CD4-positive, alpha-beta memory T cell (primary cell): ENCODE results near the gene FAR2. TPM values are rescaled to one million over a fixed set of nuclear protein-coding genes. Genes with fewer than 3 reads are reported as not detected.

Experiments
- CTCF ChIA-PET: fragments of 350-600 bp; sonication (Branson Sonifier 250); formaldehyde crosslinking; loops from one replicate; lab custom pipeline; 2021; ENCODE audit warnings: inconsistent platforms; ENCODE audit not compliant: partially characterized antibody; lab: Charles Lee
- POLR2A ChIA-PET: fragments of 350-600 bp; sonication (Branson Sonifier 250); formaldehyde crosslinking; loops from one replicate; lab custom pipeline; 2021; ENCODE audit not compliant: partially characterized antibody; lab: Charles Lee
- DNase-seq, 5 donors: peaks; one replicate each; pipeline versions ENCODE4 v3.0.0 to v3.0.0-alpha.2; 2020 to 2022; ENCODE audit warnings: mixed read lengths in 1 of 5
- H3K27ac ChIP-seq: one replicate; pipeline ENCODE4 v1.7.0; 2013; ENCODE audit warnings: low read depth, low read length
- H3K27me3 ChIP-seq: 2 replicates; pipeline ENCODE4 v1.7.0; 2013; ENCODE audit warnings: mild to moderate bottlenecking, low read length, moderate library complexity; ENCODE audit not compliant: insufficient read depth
- H3K36me3 ChIP-seq: 2 replicates; pipeline ENCODE4 v1.7.0; 2013; ENCODE audit warnings: mild to moderate bottlenecking, low read length, moderate library complexity; ENCODE audit not compliant: insufficient read depth
- H3K4me1 ChIP-seq: 2 replicates; pipeline ENCODE4 v1.7.0; 2013; ENCODE audit warnings: mild to moderate bottlenecking, low read length, moderate library complexity; ENCODE audit not compliant: insufficient read depth
- H3K4me3 ChIP-seq, 2 donors: one replicate each; pipeline ENCODE4 v1.7.0; 2013; ENCODE audit warnings: low read length in 2 of 2, mild to moderate bottlenecking in 1 of 2
- H3K9me3 ChIP-seq, 2 donors: one replicate each; pipeline ENCODE4 v1.7.0; 2013; ENCODE audit warnings: low read length in 2 of 2, control low read depth in 1 of 2; ENCODE audit not compliant: control insufficient read depth in 1 of 2
- H3K27ac Mint-ChIP-seq, 7 donors: one replicate each; pipeline ENCODE4 v1.8.0; 2020 to 2021; ENCODE audit warnings: mixed read lengths in 7 of 7, mild to moderate bottlenecking in 6 of 7, inconsistent platforms in 3 of 7, moderate library complexity in 3 of 7
- H3K27me3 Mint-ChIP-seq, 2 donors: one replicate each; pipeline ENCODE4 v1.8.0; 2020 to 2021; ENCODE audit warnings: mixed read lengths in 2 of 2
- H3K36me3 Mint-ChIP-seq, 2 donors: one replicate each; pipeline ENCODE4 v1.8.0; 2020 to 2021; ENCODE audit warnings: mixed read lengths in 2 of 2, inconsistent platforms in 1 of 2, mild to moderate bottlenecking in 1 of 2
- H3K4me1 Mint-ChIP-seq, 4 donors: one replicate each; pipeline ENCODE4 v1.8.0; 2020 to 2021; ENCODE audit warnings: mixed read lengths in 4 of 4, mild to moderate bottlenecking in 1 of 4
- H3K4me3 Mint-ChIP-seq, 8 donors: one replicate each; pipeline ENCODE4 v1.8.0; 2020 to 2021; ENCODE audit warnings: mixed read lengths in 8 of 8, mild to moderate bottlenecking in 7 of 8, moderate library complexity in 6 of 8, inconsistent platforms in 3 of 8
- H3K9me3 Mint-ChIP-seq, 8 donors: one replicate each; pipeline ENCODE4 v1.8.0; 2020 to 2021; ENCODE audit warnings: mixed read lengths in 8 of 8, mild to moderate bottlenecking in 5 of 8, inconsistent platforms in 3 of 8, moderate library complexity in 1 of 8
- intact Hi-C: fragments of 100-400 bp; cut with micrococcal nuclease; formaldehyde crosslinking; loops from one replicate; pipeline ENCODE4 v1.15.1; 2023
- polyA plus RNA-seq, 2 donors: library from polyadenylated mRNA; unstranded; fragments of 300-500 nt; fragmentation: Illumina TruSeq; gene quantifications; one replicate each; pipeline ENCODE4 v1.2.3, GENCODE V29; 2021
- total RNA-seq, 2 experiments: library from RNA; stranded (reverse); gene quantifications; one replicate each; pipeline ENCODE4 v1.2.3, GENCODE V29; 2021

The FAR2 gene
- total and polyA plus RNA-seq, 4 experiments from 2014 or later: 6.2 to 10.6 (median 10.0) TPM

DNA sequence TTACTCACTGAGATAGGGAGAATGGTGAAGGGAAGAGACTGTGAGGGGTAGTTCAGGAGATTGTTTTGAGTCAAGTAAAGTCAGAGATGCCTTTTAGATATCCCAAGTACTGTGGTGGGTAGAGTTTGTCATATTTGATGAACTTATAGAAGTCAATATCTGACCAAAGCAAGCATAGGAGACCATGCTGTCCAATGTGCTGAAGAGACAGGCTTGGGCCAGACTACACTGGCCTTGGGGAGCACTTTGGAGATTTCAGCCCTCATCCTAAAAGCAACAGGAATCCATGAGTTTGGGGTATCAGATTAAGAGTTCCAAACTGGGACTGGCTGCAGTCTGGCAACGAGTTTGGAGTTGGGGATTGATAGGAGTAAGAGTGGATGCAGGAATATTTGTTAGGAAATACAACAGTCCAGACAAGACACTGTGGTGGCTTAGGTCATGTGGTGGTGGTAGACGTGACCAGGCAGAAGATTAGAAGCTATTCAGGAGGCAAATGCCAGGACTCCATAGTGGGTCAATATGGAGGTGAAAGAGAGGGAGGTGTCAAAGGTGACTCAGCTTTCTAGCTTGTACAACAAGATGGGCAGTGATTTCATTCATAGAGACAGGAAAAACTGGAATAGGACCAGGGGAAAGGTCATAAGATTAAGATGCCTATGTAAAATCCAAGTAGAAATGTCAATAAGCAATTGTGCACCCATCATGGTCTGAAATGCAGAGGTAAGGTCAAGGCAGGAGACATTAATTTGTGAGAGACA, 81.9 kb downstream of the FAR2 start:
- no peaks in the 10 kb centered on the region for H3K9me3 ChIP-seq
- intact Hi-C loops: no loop called here
- Mint-ChIP-seq H3K9me3 (no peaks in the 10 kb centered on the region), H3K4me1 (no peaks in the 10 kb centered on the region), H3K27me3 (no peaks in the 10 kb centered on the region), H3K4me3 (no peak overlapping the region), H3K27ac (no peak overlapping the region), H3K36me3 (no peaks in the 10 kb centered on the region)
- H3K27me3 ChIP-seq: no peaks in the 10 kb centered on the region
- POLR2A ChIA-PET: no interaction called here
- no peak overlapping the region for H3K4me3 ChIP-seq
- no peak for DNase-seq
- H3K27ac ChIP-seq: no peak overlapping the region
- CTCF ChIA-PET: no interaction called here
- H3K4me1 ChIP-seq: no peaks in the 10 kb centered on the region
- no peaks in the 10 kb centered on the region for H3K36me3 ChIP-seq

GRCh38 chr12:29232086-29232485, 83.0 kb downstream of the FAR2 start:
- Histone ChIP-seq H3K4me3 (no peak overlapping the region), H3K36me3 (no peaks in the 10 kb centered on the region), H3K4me1 (no peaks in the 10 kb centered on the region), H3K27me3 (no peaks in the 10 kb centered on the region), H3K27ac (no peak overlapping the region), H3K9me3 (no peaks in the 10 kb centered on the region)
- H3K36me3 Mint-ChIP-seq: no peaks in the 10 kb centered on the region
- intact Hi-C loops: no loop called here
- no peak overlapping the region for H3K4me3 Mint-ChIP-seq
- no peaks in the 10 kb centered on the region for H3K9me3 Mint-ChIP-seq
- DNase-seq: no peak
- ChIA-PET CTCF (no interaction called here), POLR2A (no interaction called here)
- no peaks in the 10 kb centered on the region for H3K27me3 Mint-ChIP-seq
- H3K27ac Mint-ChIP-seq: no peak overlapping the region
- no peaks in the 10 kb centered on the region for H3K4me1 Mint-ChIP-seq

DNA sequence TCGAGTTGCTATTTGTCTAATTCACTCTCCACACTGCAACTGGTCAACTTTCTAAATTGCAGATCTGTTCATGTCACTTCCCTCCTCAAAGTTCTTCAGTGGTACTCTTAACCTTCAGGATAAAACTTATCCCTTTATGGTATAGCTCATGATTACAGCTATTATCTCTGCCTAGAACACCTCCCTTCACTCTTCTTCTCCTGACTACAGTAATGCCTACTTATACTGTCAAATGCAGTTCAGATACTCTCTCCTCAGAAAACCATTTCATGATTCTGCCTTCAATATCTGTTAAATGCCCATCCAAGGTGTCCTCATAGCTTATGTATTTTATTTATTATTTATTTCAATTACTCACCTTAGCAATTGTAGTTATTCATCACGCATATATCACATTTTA, 85.5 kb downstream of the FAR2 start:
- Histone ChIP-seq H3K4me3 (no peak overlapping the region), H3K27me3 (no peaks in the 10 kb centered on the region), H3K9me3 (no peaks in the 10 kb centered on the region), H3K4me1 (no peaks in the 10 kb centered on the region), H3K36me3 (no peaks in the 10 kb centered on the region), H3K27ac (no peak overlapping the region)
- Mint-ChIP-seq H3K9me3 (no peaks in the 10 kb centered on the region), H3K4me3 (no peak overlapping the region), H3K36me3 (no peaks in the 10 kb centered on the region), H3K27me3 (no peaks in the 10 kb centered on the region), H3K4me1 (no peaks in the 10 kb centered on the region), H3K27ac (no peak overlapping the region)
- ChIA-PET CTCF (no interaction called here), POLR2A (no interaction called here)
- intact Hi-C loops: no loop called here
- DNase-seq: no peak

DNA sequence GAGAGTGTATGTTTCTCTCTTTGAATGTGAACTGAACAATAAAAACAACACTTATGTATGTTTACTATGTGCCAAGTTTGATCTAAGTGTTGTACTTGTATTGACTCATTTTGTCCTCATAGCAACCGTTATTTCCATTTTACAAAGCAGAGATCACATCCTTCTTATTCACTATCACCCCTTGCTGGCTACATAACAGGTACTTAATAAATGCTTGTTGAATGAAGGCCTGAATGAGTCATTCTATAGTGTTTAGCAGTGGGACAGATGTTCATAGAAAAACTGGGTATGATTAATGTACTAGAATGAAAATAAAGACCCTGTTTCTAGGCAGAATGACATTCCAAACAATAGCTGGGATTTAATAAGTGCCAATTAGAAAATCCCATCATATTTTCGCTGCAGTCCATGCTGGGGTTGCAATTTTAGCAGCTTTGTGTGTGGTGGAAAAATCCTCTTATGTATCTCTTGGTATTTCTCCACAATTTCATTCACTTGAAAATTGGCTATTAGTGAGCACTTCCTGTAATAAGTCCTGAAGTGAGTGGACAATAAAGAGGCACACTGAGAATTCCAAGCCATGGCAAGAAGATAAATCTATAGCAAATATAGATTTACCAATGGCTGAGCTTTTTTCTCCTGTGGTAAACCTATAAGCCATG, 86.0 kb downstream of the FAR2 start:
- intact Hi-C loops: no loop called here
- no peaks in the 10 kb centered on the region for H3K9me3 Mint-ChIP-seq
- Histone ChIP-seq H3K27ac (no peak overlapping the region), H3K36me3 (no peaks in the 10 kb centered on the region), H3K27me3 (no peaks in the 10 kb centered on the region), H3K9me3 (no peaks in the 10 kb centered on the region), H3K4me1 (no peaks in the 10 kb centered on the region), H3K4me3 (no peak overlapping the region)
- CTCF ChIA-PET: no interaction called here
- POLR2A ChIA-PET: no interaction called here
- H3K36me3 Mint-ChIP-seq: no peaks in the 10 kb centered on the region
- no peaks in the 10 kb centered on the region for H3K27me3 Mint-ChIP-seq
- no peaks in the 10 kb centered on the region for H3K4me1 Mint-ChIP-seq
- H3K27ac Mint-ChIP-seq: no peak overlapping the region
- no peak for DNase-seq
- H3K4me3 Mint-ChIP-seq: no peak overlapping the region

GRCh38 chr12:29238822-29239291, 89.8 kb downstream of the FAR2 start:
- Mint-ChIP-seq H3K4me1 (peaks cover 8 to 22% (median 11%) of the 10 kb centered on the region in 4 donors), H3K9me3 (peaks cover 0 to 15% (median 10%) of the 10 kb centered on the region in 8 donors), H3K27ac (peak overlapping the region in 1 of 7 donors; percentile 43), H3K36me3 (peaks cover 2 to 4% of the 10 kb centered on the region in 2 donors), H3K4me3 (no peak overlapping the region), H3K27me3 (no peaks in the 10 kb centered on the region)
- Histone ChIP-seq H3K4me3 (no peak overlapping the region), H3K4me1 (peaks cover 6% of the 10 kb centered on the region), H3K9me3 (no peaks in the 10 kb centered on the region), H3K27me3 (no peaks in the 10 kb centered on the region), H3K27ac (no peak overlapping the region), H3K36me3 (no peaks in the 10 kb centered on the region)
- POLR2A ChIA-PET: no interaction called here
- intact Hi-C loops: no loop called here
- CTCF ChIA-PET: interaction anchor here (0.5 to 1.4 kb wide), 3 partner anchors 79 to 166 kb away, joined by 3 to 4 read pairs (median 4); no protein-coding TSS in a partner anchor
- no peak for DNase-seq

DNA sequence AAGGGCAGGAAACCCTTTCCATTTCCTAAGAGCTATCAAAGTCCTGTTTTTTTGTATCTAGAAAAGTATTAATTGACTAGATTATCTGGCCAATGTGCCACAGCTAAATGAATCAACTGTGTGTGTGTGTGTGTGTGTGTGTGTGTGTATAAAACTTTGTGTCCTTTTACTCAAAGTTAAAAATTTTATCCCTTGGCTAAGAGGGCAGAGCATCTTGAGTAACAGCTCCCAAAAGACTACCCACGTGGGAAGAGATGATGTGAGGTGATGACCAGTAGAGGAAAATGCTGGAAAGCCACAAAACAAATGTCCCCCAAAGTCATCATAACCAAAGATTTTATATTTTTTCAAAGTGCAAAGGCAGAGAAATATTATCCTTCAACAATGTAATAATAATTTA, 90.3 kb downstream of the FAR2 start:
- CTCF ChIA-PET: interaction anchor here (0.5 to 1.4 kb wide), 3 partner anchors 79 to 166 kb away, joined by 3 to 4 read pairs (median 4); no protein-coding TSS in a partner anchor
- POLR2A ChIA-PET: no interaction called here
- Mint-ChIP-seq H3K27ac (peak overlapping the region in 1 of 7 donors; percentile 43), H3K4me1 (peaks cover 8 to 22% (median 11%) of the 10 kb centered on the region in 4 donors), H3K27me3 (no peaks in the 10 kb centered on the region), H3K36me3 (peaks cover 2 to 9% of the 10 kb centered on the region in 2 donors), H3K4me3 (no peak overlapping the region), H3K9me3 (peaks cover 0 to 19% (median 10%) of the 10 kb centered on the region in 8 donors)
- intact Hi-C loops: no loop called here
- no peak for DNase-seq
- Histone ChIP-seq H3K27me3 (no peaks in the 10 kb centered on the region), H3K4me1 (peaks cover 6% of the 10 kb centered on the region), H3K36me3 (no peaks in the 10 kb centered on the region), H3K4me3 (no peak overlapping the region), H3K9me3 (no peaks in the 10 kb centered on the region), H3K27ac (no peak overlapping the region)

- H3K4me1 Mint-ChIP-seq: peaks cover 8 to 22% (median 11%) of the 10 kb centered on the region in 4 donors
- ChIA-PET CTCF (no interaction called here), POLR2A (no interaction called here)
- no peak overlapping the region for H3K27ac Mint-ChIP-seq
- intact Hi-C loops: no loop called here
- H3K4me3 Mint-ChIP-seq: no peak overlapping the region
- no peaks in the 10 kb centered on the region for H3K36me3 ChIP-seq
- H3K9me3 ChIP-seq: no peaks in the 10 kb centered on the region
- peaks cover 6% of the 10 kb centered on the region for H3K4me1 ChIP-seq
- H3K27me3 Mint-ChIP-seq: no peaks in the 10 kb centered on the region
- no peak for DNase-seq
- peaks cover 2 to 13% of the 10 kb centered on the region in 2 donors for H3K36me3 Mint-ChIP-seq
- no peak overlapping the region for H3K4me3 ChIP-seq
- peaks cover 0 to 22% (median 10%) of the 10 kb centered on the region in 8 donors for H3K9me3 Mint-ChIP-seq
- H3K27me3 ChIP-seq: no peaks in the 10 kb centered on the region
- H3K27ac ChIP-seq: no peak overlapping the region
Measured at GRCh38 chr12:29240441-29240840, 91.4 kb downstream of the FAR2 start.
